HG03571 (cell line): ENCODE data around the gene ADCY5.

ENCODE experiments used
- ATAC-seq: cut with Tn5 transposase; IDR thresholded peaks from one replicate; pipeline ENCODE4 v1.9.1; 2021; ENCODE audit not compliant: unreplicated experiment

The ADCY5 gene

DNA sequence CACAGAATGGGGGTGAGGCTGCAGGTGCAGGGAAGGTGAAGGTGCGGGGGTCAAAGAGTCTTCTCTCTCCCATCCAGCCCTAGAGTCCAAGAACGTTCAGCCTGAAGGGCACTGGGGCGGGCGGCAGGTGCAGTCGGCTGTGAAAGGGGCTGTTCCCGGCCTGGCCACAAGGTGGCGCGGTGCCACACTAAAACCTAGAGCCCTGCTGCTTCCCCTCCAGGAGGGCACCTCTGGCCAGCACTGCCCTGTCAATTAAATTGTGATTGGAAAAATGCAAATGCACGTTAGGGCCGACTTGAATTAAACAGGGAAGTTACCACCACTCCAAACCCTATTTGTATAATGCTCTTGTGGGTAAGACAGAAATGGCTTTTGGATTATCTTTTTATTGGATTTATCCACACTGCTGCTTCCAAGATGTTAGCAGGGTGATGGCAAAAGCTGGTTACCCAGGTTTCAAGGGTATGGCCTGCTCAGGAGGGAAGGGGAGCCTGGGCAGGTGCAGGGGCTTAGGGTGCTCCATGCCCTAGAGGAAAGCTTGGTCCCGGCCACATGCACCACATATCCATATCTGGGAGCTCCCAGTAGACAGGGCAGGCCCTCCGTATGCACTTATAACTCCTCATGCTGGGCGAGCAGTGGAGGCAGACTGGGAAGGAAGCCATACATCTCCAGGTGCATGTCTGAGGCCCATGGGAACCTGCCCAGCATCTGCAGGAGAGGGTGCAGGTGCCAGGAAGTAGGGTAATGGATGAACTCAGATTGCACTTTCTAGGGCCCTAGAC, 119.8 kb downstream of the ADCY5 start:
- no peak for ATAC-seq

DNA sequence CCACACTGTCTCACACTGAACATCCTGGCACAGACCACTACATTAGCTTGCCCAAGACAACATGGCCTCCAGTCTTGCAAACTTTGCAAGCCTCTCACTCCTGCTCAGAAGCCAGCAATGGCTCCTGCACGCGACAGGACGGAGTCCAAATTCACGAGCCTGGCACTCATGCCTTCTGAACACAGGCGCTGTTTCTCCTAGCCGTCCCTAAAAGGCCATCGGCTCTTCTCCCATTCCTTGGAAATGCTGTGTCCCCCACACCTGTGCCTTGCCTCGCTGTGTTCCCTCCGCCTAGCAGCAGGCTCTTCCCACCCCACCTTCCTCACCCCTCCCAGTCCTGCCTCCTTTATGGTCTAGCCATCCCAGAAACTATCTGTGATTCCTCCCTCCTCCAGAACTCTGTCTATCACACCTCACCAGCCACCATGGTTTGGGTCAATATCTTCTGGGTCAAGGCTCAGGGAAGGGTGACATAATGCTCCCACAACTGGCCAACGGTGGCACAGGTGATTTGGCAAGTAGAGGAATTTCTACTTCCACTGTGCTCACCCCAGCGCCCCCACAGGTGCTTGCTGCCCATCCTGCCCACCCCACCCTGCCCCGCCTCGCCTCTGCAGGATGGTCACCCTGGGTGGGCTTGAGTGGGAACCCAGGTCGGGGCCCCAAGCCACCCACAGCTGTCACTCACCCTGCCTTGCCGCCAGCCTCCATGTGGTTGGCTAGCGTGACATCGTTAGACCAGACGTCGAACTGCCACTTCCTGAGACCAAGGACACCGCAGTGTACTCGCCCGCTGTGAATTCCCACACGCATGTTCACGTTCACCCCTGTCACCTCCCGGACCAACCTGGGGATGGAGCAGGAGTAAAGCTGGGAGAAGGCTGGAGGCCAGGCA, 120.7 kb downstream of the ADCY5 start:
- no peak for ATAC-seq

DNA sequence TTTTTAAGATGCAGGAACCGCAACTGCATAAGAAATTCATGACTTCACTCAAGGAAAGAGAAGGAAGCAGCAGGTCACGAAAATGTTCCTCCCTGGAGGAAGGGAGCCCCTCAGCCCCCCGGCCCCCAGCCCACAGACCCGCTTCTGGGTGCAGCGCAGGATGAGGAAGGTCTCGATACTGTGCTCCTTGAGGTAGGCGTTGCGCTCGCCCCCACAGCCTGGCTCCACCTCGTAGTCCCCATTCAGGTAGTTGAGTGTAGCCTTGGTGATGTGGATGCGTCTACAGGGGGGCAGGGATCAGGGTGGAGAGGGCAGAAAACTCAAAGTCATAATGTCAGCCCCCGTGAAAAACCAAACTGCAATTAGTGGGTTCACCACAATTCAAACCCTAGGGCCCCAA, 121.4 kb downstream of the ADCY5 start:
- no peak for ATAC-seq

DNA sequence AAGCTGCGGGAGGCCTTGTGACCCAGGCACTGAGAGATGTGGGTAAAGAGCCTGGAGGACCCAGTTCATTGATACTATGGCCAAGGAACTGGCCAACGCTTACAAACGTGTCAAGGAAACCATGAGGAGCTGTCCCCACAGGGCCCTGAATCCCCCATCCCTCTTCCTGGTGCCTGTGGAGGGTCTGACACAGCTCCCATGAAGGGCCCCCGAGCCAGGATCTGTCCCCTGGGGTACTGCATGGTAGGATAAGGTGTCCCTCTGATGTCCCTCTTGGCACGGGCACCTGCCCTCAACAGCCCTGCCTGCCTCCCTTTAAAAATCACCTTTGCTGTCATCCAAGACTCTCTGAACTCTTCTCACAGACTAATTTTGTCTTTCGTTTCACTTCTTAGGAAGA, 122.4 kb downstream of the ADCY5 start:
- no peak for ATAC-seq

DNA sequence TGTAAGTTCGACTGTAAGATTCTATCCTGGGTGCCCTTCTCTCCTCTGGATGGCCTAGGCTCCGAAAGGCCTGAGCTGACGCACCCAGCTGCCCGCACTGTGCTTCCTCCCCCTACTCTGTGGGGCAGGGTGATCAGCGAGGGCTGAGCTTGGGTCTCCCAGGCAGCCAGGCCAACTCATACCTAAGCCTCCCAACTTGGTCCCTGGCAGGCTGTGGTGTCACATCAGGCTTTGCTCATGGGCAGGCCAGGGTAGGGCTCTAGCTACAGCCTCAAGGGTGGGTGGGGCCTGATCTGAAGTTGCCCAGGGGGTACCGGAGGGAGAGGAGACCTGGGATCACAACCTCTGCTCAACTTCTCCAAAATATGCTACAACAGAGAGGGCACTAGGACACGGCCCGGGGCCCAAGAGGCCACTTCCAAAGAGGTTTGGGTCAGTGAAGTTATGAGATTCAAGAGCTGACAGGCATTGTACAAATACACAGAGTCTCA, 123.1 kb downstream of the ADCY5 start:
- ATAC-seq, result no peak

DNA sequence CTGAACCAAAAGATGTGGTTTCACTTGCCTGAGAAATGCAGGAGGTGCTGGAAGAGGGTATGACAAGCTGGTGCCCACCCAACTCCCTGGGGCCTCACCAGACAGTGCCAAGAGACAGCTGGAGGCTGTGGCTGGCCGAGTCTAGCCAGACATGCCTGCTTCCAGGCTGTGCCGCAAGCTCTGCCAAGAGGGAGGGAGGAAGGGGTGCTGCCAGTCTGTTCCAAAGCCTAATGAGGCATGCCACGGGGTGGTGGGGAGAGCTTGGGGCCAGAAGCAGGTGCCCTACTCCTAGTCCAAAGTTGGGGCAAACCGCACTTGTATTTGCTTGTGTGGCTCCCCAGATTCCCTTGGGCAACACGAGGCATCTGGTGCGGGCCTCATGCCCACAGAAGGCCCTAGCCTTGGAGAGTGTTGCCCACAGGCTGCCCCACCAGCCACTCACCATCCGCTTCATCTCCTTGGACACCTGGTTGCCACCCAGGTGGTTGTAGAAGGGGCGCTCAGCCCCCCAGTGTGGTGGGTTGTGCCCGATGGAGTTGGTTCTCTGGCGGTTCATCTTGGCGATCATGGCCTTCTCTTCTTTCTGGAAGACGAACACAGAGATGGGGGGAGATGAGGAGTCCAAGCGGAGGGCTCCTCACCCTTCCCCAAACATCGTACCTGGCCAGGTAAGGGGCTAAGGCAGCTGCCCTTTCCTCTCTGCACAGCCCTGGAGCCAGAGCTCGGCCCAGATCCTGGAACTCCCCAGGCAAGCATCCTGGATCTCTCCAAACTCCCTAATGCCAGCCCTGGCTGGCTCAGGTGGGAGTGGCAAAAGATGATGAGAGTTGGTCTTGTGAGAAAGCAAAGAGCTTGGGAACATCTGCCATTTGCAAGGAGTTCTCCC, 123.8 kb downstream of the ADCY5 start:
- ATAC-seq, result no peak

DNA sequence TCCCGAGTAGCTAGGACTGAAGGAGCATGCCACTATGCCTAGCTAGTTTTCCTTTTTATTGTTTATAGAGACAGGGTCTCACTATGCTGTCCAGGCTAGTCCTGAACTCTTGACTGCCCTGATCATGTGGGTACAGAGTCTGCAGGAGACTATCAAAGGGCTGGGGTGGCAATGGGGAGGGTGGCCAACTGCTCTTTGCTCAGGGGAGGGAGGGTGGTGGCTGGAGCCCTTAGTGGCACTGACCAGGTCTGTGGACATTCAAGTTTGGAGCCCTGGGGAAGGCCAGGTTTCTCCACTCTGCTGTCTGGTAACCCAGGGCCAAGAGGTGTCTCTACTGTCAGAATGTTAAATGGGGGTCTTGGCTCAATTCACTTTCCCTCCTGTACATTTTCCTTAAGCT, 125.1 kb downstream of the ADCY5 start:
- no peak for ATAC-seq

DNA sequence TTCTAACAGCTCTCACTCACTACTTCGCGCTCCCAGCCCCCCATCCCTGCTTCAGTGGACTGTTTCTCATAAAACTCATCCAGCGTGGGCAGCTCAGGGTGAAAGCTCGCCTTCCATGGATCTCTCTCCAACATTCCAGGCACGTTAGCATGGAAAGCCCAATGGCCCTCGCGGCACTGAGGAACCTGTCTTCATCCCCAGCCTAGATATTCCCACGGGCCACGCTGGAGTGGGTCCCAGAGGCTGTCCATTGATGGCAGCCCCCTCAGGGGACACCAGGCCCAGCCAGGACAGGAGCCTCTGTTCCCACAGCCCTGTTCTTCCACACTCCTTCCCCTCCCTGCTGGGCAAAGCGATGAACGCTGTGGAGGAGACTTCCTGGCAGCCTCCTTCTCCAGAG, 126.0 kb downstream of the ADCY5 start:
- no peak for ATAC-seq

DNA sequence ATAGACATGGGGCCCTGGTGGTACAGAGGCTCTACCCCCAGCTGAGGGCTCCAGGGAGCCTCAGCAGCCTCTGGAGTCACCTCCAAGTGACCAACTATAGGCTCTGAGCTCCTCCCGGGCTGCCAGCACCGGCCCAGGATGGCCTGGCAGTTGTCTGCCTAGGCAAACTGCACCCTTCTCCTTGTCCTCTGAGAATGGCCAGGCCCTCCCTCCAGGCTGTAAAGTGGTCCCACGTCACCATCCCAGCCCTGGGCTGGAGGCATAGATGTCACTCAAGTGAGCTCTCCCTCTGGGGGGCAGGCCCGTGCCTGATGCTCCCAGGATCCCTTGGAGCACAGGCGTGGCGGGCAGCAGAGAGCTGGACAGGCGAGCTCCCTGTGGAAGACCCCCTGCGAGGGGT, 127.1 kb downstream of the ADCY5 start:
- ATAC-seq, result no peak

DNA sequence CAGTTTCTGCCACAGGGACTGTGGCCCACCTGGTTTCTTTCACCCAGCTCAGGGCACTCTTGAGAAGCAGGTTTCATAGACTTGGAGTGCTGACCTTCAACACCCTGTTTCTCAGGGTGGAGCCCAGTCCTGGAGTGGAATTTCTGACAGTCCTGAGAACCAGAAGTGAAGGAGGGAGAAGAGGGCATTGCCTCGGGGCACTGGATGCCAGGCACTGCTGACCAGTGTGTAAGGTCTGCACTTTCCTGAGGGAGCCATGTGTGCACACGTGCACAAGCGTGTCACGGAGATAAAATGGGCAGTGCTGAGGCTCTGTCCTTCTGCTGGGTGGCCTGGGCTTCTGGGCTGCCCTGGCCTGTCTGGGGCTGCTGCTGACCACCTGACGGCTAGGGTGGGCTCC, 128.7 kb downstream of the ADCY5 start:
- no peak for ATAC-seq

DNA sequence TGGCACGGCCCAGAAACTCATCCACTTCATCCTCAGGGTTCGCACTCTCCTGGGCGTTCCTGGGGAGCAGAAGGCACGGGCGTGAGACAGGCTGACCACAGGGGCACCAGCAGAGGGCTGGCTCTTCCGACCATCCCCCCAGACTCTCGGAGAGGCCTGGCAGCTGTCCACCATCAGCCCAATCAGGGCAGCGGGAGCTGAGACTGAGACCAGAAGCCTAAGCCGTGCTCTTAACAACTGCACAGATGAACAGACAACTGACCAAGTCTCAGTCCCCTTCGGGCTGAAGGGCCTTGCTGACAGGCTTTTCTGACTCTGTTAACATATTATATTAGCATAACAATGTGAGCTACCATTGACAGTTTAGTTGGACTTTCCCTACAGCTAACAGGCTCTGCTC, 129.1 kb downstream of the ADCY5 start:
- ATAC-seq, result no peak

DNA sequence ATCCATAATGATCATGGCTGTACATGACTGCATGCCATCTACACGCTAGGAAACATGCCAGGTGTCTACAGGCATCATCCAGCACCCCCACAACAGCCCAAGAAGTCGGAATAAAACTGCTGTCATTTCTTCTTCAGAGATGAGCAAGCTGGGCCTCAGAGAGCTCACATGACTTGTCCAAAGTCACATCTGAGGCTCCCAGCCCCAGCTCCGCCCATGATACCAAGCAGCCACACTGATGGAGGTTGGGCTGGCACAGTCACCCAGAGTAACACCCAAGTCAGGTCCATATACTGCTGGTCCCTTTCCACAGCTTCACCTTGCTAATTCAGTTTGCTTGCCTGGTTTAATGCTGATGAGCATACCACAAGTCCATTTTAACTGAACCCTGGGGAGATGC, 130.5 kb downstream of the ADCY5 start:
- no peak for ATAC-seq

DNA sequence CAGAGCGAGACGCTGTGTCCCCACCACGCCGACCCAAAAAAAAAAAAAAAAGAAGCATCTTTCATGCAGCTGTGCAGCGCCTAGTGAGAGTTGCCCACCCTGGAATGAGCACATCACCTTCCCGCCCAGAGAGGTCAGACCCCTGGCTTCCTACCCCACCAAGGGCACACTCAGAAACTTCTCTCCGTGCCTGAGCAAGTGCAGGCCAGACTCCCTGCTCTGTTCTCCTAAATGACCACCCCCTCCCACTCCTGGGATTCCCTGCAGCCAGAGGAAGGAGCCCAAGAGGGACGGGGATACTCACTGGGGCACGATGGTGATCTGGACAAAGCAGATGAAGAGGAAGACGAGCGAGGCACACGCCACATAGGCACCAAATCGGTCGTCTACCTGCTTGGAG, 131.2 kb downstream of the ADCY5 start:
- ATAC-seq, result no peak

DNA sequence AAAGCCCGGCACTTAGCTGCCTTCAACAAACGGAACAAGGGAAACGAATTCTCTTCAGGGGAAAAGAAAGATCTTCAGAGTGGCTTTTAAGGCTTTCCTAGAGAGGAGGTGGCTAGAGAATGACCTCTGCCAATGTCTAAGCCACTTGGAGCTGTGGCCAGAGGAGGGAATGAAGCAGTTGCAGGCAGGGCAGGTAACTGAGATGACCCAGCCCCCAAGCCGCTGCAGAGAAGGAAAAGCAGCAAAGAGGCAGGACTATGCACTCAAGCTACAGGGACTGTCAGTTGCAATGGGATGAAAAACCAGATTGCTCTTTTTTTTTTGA, 133.7 kb downstream of the ADCY5 start:
- ATAC-seq, result no peak

DNA sequence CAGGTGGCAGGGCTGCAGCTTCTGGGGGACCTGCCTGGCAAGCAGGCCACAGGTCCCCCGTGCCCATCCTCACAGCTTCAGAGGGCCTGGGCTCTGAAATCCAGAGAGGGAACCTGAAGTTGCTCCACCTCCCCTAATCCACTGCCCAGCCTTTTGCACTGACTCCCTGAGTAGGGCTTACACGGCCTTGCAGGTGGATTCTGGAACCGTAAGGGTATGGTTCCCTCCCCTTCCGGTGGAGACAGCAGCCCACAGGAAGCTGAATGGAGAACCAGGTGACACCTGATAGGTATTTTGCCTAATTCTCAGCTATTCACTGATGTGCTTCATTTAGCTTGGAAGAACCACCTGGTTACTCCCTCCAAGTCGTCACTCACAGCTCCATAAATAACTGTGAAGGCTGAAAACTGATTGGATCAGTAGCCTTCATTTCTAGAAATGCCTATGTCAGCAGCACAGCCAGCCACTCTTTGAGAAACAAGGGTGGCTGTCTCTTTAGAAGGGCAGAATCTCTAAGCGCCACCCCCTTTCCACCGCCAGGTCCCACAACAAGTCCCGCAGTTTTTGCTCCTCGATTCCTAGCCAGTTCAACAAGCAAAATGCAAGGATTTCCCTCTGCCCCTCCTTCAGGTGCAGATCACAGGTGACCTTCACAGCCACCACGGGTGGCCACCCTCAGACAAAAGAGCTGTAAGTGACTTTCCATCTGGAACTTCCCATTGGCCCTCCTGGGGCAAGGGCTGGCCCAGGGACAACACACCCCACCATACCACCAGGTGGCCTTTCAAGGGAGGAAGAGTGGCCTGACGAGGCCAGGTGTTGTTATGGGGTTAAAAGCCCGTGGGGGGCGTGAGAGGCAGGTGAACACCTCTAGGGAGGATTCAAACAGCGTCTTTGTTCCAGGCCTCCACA, 134.3 kb downstream of the ADCY5 start:
- ATAC-seq, result no peak

DNA sequence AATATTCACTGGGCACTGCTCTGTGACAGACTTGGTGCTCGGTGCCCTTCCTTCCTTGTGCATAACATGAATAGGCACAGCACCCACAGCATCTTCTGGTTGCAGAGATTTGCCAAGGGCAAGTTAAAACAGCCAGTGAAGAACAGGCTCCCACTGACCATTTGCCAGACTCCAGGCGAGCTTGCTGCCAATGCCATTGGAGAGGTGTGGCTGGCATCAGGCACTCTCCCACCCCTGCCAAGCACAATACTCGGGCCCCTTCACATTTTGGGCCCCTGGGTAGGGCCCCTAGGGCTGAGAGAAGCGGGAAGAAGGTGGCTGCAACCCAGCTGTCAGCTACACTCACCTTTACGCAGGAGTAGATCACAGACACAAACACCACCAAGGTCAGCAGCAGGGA, 135.0 kb downstream of the ADCY5 start:
- ATAC-seq, result no peak

DNA sequence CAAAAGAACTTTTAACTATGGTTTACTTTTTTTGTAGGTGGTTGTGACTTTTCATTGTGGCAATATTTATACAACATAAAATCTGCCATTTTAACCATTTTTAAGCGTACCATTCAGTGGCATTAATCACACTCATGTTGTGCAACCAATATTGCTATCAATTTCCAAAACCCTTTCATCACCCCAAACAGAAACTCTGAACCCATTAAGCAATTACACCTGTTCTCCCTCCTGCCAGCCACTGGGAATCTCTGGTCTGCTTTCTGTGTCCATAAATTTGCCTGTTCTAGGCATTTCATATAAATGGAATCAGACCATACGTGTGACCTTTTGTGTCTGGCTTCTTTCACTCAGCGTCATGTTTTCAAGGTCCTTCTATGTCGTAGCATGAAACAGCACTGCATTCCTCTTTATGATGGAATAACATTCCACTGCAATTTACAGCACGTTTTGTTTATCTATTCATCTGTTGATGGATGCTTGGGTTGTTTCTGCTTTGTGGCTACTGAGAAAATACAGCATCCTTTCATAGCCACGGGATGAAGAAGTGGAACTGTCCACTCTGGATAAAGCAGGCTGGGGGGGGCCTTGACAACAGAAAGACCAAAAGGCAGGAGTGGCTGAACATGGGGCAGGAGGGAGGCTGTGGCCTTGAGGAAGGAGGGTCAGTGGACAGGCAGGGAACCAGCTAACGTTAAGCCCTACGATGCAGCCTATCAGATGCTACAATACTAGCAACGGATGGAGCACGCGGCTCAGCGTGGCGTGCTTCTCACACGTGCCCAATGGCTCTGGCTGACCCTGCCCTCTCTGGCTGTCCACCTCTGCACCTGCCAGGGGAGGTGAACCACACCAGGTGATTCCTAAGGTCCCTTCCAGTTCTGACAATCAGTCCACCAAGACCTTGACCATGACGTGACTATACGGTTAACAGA, 136.3 kb downstream of the ADCY5 start:
- no peak for ATAC-seq

DNA sequence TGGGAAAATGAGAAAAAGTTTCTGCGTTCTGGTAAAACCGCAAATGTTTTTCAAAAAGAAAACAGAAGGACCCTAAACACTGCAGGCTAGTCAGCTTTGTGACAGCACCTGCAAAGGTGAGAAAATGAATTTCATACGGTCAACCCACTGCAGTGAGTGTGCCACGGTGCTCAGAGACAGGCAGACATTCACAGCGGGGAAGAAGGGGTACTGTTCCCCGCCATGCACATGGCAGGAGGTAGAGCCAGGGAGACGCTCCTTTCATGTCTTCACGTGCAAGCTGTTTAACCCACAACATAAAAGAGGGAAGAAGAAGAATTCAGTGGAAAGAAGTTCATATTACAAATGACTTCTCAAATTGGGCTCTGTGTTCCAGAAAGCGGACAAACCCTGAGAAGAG, 137.7 kb downstream of the ADCY5 start:
- no peak for ATAC-seq

DNA sequence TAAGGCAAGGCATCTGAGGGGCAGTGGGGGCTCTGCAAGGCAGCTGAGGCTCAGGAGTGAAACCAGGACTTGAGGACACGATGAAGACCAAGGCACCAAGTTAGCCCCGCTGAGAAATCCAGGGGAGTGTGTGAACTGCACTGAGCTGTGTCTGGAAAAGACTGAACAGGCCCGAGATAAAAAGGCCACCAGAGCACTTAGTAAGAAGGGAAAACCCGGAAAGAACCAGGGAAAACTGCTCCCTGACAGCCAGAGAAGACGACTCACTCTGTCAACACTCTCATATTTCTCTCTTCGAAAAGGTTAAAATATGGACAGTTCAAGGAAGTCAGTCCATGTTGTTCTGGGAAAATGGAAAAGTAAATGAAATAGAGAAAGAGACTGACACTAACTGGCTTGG, 138.1 kb downstream of the ADCY5 start:
- ATAC-seq, result no peak
